Measurements from ENCODE around the gene DTHD1. TPM values are rescaled to one million over a fixed set of nuclear protein-coding genes. Genes with fewer than 3 reads are reported as not detected.

DTHD1 gene
- total RNA-seq, 2 donors from 2014 or later = 0.08 TPM; not detected in 1

GRCh38 chr4:36264207-36264826, 17.1 kb upstream of the DTHD1 start:
- H3K27ac ChIP-seq = no peak overlapping the region
- no peaks in the 10 kb centered on the region for H3K4me1 ChIP-seq
- no peak overlapping the region for H3K4me3 ChIP-seq
- H3K36me3 ChIP-seq = no peaks in the 10 kb centered on the region
- no peak overlapping the region for H3K9ac ChIP-seq (ENCODE audit: low read depth in 2 of 2, low read length in 2 of 2)
- TF ChIP-seq CTCF (IDR thresholded peaks at IDR 0.05) = no peak
- H3K9me3 ChIP-seq = no peaks in the 10 kb centered on the region
- intact Hi-C loops (cut with DNase I) = no loop called here
- no peak for DNase-seq
- no peaks in the 10 kb centered on the region for H3K27me3 ChIP-seq

GRCh38 chr4:36267486-36268268, 13.7 kb upstream of the DTHD1 start:
- Histone ChIP-seq H3K9me3 (no peaks in the 10 kb centered on the region), H3K36me3 (no peaks in the 10 kb centered on the region)

GRCh38 chr4:36269101-36269500, 12.3 kb upstream of the DTHD1 start:
- Histone ChIP-seq H3K27me3 (no peaks in the 10 kb centered on the region), H3K4me1 (no peaks in the 10 kb centered on the region), H3K9ac (ENCODE audit: low read depth in 2 of 2, low read length in 2 of 2) (no peak overlapping the region), H3K9me3 (no peaks in the 10 kb centered on the region), H3K4me3 (no peak overlapping the region), H3K36me3 (no peaks in the 10 kb centered on the region), H3K27ac (no peak overlapping the region)
- TF ChIP-seq CTCF (IDR thresholded peaks at IDR 0.05) = no peak
- no peak for DNase-seq
- intact Hi-C loops (cut with DNase I) = no loop called here

More at GRCh38 chr4:36267486-36268268, 13.7 kb upstream of the DTHD1 start:
- Histone ChIP-seq H3K4me1 (no peaks in the 10 kb centered on the region), H3K27me3 (no peaks in the 10 kb centered on the region), H3K27ac (no peak overlapping the region), H3K9ac (ENCODE audit: low read depth in 2 of 2, low read length in 2 of 2) (no peak overlapping the region), H3K4me3 (no peak overlapping the region)
- no peak for TF ChIP-seq CTCF (IDR thresholded peaks at IDR 0.05)
- intact Hi-C loops (cut with DNase I) = no loop called here
- DNase-seq = no peak

- Histone ChIP-seq H3K4me1 (no peaks in the 10 kb centered on the region), H3K27ac (no peak overlapping the region), H3K27me3 (no peaks in the 10 kb centered on the region), H3K9me3 (no peaks in the 10 kb centered on the region), H3K4me3 (no peak overlapping the region), H3K36me3 (no peaks in the 10 kb centered on the region), H3K9ac (ENCODE audit: low read depth in 2 of 2, low read length in 2 of 2) (no peak overlapping the region)
- DNase-seq = no peak
- intact Hi-C loops (cut with DNase I) = no loop called here
- TF ChIP-seq CTCF (IDR thresholded peaks at IDR 0.05) = no peak
These were observed 11.8 kb upstream of the DTHD1 start for GRCh38 chr4:36269533-36270173.

GRCh38 chr4:36273276-36273675, 8.1 kb upstream of the DTHD1 start:
- intact Hi-C loops (cut with DNase I) = no loop called here
- no peaks in the 10 kb centered on the region for H3K36me3 ChIP-seq
- H3K27me3 ChIP-seq = no peaks in the 10 kb centered on the region
- H3K4me1 ChIP-seq = no peaks in the 10 kb centered on the region
- TF ChIP-seq CTCF (IDR thresholded peaks at IDR 0.05) = no peak
- no peak for DNase-seq
- H3K4me3 ChIP-seq = no peak overlapping the region
- no peaks in the 10 kb centered on the region for H3K9me3 ChIP-seq
- no peak overlapping the region for H3K27ac ChIP-seq
- H3K9ac ChIP-seq (ENCODE audit: low read depth in 2 of 2, low read length in 2 of 2) = no peak overlapping the region
